H1 (cell line): ENCODE results near the gene ADGRV1. TPM values are rescaled to one million over a fixed set of nuclear protein-coding genes. Genes with fewer than 3 reads are reported as not detected.

Source experiments
- ASH2L ChIP-seq: fragments of 200-600, 300-600 bp; sonication (generic); IDR thresholded peaks from one replicate; pipeline ENCODE4 v1.7.1; 2017; ENCODE audit warnings: low read length
- GTF2F1 ChIP-seq: IDR thresholded peaks from 2 replicates; pipeline ENCODE4 v1.6.1; 2012; ENCODE audit warnings: low read depth, low read length, improper control_type of control experiment, borderline replicate concordance
- HDAC2 ChIP-seq, 2 experiments: fragments of 300-600 bp in 1 of 2; sonication (generic) in 1 of 2; IDR thresholded peaks; 2 replicates each; pipeline ENCODE4 v1.6.1; 2011 to 2012; ENCODE audit warnings: low read depth in 2 of 2, low read length in 2 of 2, mild to moderate bottlenecking in 2 of 2, moderate library complexity in 2 of 2, borderline replicate concordance in 1 of 2, inconsistent platforms in 1 of 2
- KDM4A ChIP-seq: IDR thresholded peaks from one replicate; pipeline ENCODE4 v1.7.1; 2012; ENCODE audit warnings: low read depth, mild to moderate bottlenecking, moderate library complexity, low read length, inconsistent platforms; ENCODE audit not compliant: severe bottlenecking
- PHF8 ChIP-seq: fragments of 200-600 bp; sonication (generic); conservative IDR thresholded peaks from 2 replicates; pipeline ENCODE4 v1.7.1; 2012; ENCODE audit warnings: low read depth, mild to moderate bottlenecking, inconsistent platforms, low read length, moderate library complexity
- SIN3A ChIP-seq, 2 experiments: IDR thresholded peaks in 1 of 2; conservative IDR thresholded peaks in 1 of 2; 2 replicates each; pipeline ENCODE4 v1.6.1; 2011 to 2012; ENCODE audit warnings: low read length in 2 of 2, improper control_type of control experiment in 1 of 2, low read depth in 1 of 2, mild to moderate bottlenecking in 1 of 2
- polyA plus RNA-seq, 7 experiments: library from polyadenylated mRNA; depleted of rRNA in 3 of 7; stranded (reverse) in 5 of 7; unstranded in 2 of 7; fragments of >200 nt in 5 of 7; fragments of 200-250 nt in 2 of 7; gene quantifications; 1 replicate in 5 of 7; 2 replicates in 1 of 7; 4 replicates in 1 of 7; pipeline versions ENCODE4 v1.2.1 to v1.2.3, GENCODE V29; 2011 to 2013; ENCODE audit warnings: missing spikeins in 2 of 7, mixed read lengths in 2 of 7
- total RNA-seq: library from RNA; stranded (reverse); fragmentation: NEBNext Ultra II Directional; extraction: Animal tissue kit (Norgen Biotek cat#: 25700); gene quantifications from 2 replicates; pipeline ENCODE4 v1.2.1, GENCODE V29; 2021
- TF ChIP-seq, protein P1 (sequence below): IDR thresholded peaks from 2 replicates; pipeline ENCODE4 v1.6.1; 2011; ENCODE audit warnings: low read length, improper control_type of control experiment
- TF ChIP-seq, protein P2 (sequence below): fragments of 300-600 bp; sonication (generic); IDR thresholded peaks from 2 replicates; pipeline ENCODE4 v1.7.1; 2012; ENCODE audit warnings: low read length, moderate library complexity, mild to moderate bottlenecking, inconsistent platforms; ENCODE audit not compliant: insufficient replicate concordance

Gene ADGRV1
- total and polyA plus RNA-seq, 2 of the 8 experiments (the other 6 are each of a cell fraction or from before 2014, with no cell fraction given): 53.1 to 62.2 TPM

DNA sequence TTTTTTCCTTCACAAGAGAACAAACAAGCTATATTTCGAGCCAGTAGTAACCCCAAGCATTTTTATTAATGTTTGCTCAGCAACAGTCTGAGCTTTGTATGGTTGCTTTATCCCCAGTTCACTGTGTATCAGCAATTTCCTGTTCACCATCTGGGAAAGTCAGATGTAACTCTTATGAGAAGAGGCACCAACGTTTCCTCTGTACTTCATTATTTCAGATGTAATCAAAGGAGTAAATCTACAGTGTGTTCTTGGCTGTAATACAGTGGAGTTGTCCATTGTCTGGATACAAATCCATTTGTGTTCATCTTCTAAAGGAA lies 484.3 kb downstream of the ADGRV1 start (continued):
- TF ChIP-seq HDAC2 (IDR thresholded peaks at IDR 0.05; ENCODE audit: borderline replicate concordance in 1 of 2, low read depth in 2 of 2, low read length in 2 of 2) (no peak), GTF2F1 (no peak), PHF8 (no peak), SIN3A (conservative IDR thresholded peaks at IDR 0.05 in 1 of 2, IDR thresholded peaks at IDR 0.05 in 1 of 2; ENCODE audit: low read depth in 1 of 2, low read length in 2 of 2) (no peak), KDM4A (no peak), ASH2L (no peak)
- TF ChIP-seq, protein P1, sequence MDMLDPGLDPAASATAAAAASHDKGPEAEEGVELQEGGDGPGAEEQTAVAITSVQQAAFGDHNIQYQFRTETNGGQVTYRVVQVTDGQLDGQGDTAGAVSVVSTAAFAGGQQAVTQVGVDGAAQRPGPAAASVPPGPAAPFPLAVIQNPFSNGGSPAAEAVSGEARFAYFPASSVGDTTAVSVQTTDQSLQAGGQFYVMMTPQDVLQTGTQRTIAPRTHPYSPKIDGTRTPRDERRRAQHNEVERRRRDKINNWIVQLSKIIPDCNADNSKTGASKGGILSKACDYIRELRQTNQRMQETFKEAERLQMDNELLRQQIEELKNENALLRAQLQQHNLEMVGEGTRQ: no peak
- TF ChIP-seq, protein P2, sequence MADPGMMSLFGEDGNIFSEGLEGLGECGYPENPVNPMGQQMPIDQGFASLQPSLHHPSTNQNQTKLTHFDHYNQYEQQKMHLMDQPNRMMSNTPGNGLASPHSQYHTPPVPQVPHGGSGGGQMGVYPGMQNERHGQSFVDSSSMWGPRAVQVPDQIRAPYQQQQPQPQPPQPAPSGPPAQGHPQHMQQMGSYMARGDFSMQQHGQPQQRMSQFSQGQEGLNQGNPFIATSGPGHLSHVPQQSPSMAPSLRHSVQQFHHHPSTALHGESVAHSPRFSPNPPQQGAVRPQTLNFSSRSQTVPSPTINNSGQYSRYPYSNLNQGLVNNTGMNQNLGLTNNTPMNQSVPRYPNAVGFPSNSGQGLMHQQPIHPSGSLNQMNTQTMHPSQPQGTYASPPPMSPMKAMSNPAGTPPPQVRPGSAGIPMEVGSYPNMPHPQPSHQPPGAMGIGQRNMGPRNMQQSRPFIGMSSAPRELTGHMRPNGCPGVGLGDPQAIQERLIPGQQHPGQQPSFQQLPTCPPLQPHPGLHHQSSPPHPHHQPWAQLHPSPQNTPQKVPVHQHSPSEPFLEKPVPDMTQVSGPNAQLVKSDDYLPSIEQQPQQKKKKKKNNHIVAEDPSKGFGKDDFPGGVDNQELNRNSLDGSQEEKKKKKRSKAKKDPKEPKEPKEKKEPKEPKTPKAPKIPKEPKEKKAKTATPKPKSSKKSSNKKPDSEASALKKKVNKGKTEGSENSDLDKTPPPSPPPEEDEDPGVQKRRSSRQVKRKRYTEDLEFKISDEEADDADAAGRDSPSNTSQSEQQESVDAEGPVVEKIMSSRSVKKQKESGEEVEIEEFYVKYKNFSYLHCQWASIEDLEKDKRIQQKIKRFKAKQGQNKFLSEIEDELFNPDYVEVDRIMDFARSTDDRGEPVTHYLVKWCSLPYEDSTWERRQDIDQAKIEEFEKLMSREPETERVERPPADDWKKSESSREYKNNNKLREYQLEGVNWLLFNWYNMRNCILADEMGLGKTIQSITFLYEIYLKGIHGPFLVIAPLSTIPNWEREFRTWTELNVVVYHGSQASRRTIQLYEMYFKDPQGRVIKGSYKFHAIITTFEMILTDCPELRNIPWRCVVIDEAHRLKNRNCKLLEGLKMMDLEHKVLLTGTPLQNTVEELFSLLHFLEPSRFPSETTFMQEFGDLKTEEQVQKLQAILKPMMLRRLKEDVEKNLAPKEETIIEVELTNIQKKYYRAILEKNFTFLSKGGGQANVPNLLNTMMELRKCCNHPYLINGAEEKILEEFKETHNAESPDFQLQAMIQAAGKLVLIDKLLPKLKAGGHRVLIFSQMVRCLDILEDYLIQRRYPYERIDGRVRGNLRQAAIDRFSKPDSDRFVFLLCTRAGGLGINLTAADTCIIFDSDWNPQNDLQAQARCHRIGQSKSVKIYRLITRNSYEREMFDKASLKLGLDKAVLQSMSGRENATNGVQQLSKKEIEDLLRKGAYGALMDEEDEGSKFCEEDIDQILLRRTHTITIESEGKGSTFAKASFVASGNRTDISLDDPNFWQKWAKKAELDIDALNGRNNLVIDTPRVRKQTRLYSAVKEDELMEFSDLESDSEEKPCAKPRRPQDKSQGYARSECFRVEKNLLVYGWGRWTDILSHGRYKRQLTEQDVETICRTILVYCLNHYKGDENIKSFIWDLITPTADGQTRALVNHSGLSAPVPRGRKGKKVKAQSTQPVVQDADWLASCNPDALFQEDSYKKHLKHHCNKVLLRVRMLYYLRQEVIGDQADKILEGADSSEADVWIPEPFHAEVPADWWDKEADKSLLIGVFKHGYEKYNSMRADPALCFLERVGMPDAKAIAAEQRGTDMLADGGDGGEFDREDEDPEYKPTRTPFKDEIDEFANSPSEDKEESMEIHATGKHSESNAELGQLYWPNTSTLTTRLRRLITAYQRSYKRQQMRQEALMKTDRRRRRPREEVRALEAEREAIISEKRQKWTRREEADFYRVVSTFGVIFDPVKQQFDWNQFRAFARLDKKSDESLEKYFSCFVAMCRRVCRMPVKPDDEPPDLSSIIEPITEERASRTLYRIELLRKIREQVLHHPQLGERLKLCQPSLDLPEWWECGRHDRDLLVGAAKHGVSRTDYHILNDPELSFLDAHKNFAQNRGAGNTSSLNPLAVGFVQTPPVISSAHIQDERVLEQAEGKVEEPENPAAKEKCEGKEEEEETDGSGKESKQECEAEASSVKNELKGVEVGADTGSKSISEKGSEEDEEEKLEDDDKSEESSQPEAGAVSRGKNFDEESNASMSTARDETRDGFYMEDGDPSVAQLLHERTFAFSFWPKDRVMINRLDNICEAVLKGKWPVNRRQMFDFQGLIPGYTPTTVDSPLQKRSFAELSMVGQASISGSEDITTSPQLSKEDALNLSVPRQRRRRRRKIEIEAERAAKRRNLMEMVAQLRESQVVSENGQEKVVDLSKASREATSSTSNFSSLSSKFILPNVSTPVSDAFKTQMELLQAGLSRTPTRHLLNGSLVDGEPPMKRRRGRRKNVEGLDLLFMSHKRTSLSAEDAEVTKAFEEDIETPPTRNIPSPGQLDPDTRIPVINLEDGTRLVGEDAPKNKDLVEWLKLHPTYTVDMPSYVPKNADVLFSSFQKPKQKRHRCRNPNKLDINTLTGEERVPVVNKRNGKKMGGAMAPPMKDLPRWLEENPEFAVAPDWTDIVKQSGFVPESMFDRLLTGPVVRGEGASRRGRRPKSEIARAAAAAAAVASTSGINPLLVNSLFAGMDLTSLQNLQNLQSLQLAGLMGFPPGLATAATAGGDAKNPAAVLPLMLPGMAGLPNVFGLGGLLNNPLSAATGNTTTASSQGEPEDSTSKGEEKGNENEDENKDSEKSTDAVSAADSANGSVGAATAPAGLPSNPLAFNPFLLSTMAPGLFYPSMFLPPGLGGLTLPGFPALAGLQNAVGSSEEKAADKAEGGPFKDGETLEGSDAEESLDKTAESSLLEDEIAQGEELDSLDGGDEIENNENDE: no peak
